ENCODE data around the gene SORL1-AS1.

The SORL1-AS1 gene

GRCh38 chr11:121474680-121475079 is 21.9 kb upstream of the SORL1-AS1 start:
- DNase-seq = no peak

DNA sequence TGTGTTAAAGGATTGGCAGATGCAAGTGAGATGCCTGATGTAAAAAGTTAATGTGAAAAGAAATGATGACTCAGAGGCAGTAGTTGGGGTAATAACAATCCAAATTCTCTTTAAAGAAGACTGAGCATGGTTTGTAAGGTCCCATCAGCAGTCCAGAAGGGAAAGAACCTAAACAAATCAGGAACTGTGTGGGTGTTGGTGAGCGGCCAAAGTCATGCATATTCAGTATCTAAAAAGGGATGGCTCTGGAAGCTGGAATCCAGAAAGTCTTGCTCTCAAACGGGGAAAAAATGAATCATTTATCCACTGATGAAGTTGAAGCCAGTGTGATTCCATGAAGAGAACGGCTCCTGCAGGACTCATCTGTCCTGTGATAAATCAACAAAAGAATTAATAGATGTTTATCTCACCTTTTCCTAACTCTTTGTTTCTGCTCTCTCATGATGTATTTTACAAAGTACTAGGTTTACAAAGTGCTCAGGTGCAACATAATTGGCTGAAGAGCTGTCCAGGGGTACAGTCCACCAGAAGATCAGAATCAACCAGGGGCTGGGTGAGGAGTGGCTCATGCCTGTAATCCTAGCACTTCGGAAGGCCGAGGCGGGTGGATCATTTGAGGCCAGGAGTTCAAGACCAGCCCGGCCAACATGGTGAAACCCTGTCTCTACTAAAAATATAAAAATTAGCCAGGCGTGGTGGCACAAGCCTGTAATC is 20.5 kb upstream of the SORL1-AS1 start:
- no peak for DNase-seq

DNA sequence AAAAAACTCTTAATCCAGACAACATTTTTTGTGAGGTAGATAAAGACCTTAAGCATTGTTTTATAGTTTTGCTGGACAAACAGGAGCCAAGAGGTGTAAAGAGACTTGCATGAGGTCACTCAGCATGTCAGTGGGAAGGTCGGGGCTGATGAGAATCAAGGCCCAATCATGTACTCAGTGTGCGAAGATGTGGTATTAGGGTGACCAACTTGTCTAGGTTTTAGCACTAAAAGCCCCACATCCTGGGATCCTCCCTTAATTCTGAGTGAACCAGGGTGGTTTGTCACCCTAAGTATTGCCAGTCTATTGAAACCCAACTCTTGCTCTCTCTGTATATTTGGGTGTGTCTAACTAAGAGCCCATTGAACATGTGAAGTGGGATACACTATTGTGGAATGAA is 19.5 kb upstream of the SORL1-AS1 start:
- DNase-seq = no peak

DNA sequence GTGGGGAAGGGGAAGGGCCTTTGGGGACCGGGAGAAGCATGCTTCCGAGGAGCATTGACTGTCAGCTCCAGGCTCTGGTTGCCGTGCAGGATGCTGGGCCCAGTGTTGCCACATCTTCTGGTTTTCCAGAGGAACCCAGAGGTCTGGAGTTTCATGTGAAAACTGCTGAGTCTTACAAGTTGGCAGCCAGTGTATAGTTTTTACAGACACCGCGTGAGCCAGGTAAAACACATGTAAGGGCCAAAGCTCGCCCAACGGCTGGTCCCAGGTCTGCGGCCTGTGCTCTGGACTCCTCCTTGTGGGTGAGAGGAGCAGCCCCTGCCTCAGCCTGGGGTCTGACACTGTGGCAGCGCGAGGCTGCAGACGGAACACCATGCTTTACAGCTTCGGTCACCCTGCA is 18.4 kb upstream of the SORL1-AS1 start:
- DNase-seq = no peak

DNA sequence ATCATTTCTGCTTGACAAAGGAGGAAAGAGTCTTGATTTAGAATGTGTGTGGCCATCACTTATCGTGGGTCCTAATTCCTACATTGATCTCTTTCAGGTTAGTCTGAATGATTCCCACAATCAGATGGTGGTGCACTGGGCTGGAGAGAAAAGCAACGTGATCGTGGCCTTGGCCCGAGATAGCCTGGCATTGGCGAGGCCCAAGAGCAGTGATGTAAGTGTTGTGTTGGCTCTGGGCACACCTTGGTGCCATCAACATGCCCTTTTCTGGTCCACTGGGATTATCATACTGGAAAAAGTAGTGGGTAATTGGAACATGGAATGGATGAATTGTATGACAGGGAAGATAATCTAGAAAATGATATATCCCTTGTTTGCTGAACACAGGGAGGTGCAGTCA is 17.1 kb upstream of the SORL1-AS1 start:
- DNase-seq = no peak

DNA sequence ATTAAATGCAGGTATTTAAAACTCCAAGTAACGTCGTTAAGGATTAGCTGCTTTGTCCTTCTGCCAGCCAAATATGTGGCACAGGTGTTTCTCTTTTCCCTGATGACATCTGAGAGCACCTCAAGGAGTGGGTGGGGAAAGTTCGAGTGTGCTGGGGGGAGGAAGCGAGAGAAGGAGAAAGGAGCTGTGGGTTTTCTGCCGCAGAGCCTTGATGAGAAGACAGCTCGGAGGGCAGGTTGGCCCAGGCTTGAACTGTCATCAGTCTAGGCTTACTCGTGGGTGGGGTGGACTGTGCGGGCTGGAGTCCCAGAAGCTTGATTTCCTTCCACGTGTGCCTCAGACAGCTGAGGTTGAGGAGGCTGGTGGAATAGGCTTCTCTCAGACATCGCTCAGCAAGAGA is 15.2 kb upstream of the SORL1-AS1 start:
- DNase-seq = no peak

- no peak for DNase-seq
Measured at GRCh38 chr11:121467471-121467870, 14.7 kb upstream of the SORL1-AS1 start.

DNA sequence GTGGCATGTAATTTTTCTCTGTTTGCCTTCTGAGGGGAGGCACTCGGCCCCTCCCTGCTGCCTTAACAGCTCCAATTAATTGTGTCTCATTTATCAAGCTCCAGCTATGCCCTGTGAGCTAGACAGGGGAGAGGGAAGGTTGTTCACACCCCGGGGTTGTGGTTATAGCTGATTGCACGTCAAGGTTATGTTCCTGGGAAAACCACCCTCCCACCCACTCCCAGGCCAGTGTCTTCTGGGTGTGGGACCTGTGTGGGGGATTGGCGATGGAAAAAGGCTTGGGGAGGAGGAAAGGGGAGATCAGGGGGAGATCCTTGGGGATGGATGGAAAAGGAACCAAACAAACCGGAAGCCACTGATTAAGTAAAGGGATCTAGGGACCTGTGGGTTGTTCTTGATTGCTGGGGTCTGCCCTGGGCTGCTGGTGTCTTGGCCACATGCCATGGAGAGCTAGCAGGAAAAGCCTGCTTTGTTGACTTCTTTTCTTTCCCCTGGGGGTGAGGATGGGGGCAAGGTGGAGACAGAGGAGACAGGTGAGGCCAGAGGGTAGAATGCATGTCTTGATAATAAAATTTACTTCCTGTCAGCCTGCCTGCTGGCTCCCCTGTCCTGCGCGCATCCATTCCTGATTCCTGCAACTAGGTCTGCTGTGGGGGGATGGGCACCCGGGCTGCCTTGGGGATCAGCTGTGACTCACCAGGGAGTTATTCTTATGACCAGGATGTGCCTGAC is 13.5 kb upstream of the SORL1-AS1 start:
- no peak for DNase-seq

- no peak for DNase-seq
Measured at GRCh38 chr11:121465709-121466062, 12.9 kb upstream of the SORL1-AS1 start.

- DNase-seq = peak; percentile 49
Measured at GRCh38 chr11:121464352-121464946, 11.7 kb upstream of the SORL1-AS1 start.

- no peak for DNase-seq
Measured at GRCh38 chr11:121463689-121464335, 11.0 kb upstream of the SORL1-AS1 start.

GRCh38 chr11:121461843-121462242 is 9.1 kb upstream of the SORL1-AS1 start:
- no peak for DNase-seq

GRCh38 chr11:121460941-121461514 is 8.3 kb upstream of the SORL1-AS1 start:
- DNase-seq = no peak

DNA sequence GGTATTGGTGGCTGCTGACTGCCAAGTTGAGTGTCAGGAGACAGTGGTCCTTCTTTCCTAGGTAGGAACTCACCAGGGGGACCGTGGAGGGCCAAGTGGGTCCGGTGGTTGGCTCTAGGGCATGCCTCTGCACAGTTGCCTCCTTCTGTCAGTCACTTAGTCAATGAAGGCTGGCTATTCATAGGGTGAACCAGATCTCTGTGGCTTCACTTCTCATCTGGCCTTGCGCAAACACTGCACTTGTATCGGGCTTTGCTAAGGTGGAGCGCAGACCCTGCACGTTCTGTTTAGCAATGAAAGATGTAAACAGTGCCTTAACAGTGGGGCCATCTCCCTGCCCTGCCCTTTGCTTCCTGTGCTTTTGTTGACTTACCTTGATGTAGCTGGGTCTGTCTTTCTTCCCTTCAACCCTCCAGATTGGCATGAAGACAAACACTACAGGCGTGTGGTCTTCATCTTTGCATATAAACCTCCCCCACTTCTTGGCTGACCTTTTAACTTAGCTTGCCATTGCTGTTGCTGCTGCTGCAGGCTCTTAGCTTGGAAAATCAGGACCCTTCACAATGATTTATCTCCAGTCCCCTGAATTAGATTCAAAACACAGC is 6.7 kb upstream of the SORL1-AS1 start:
- no peak for DNase-seq

GRCh38 chr11:121458551-121458950 is 5.8 kb upstream of the SORL1-AS1 start:
- no peak for DNase-seq

- DNase-seq = no peak
Measured at GRCh38 chr11:121456816-121457431, 4.2 kb upstream of the SORL1-AS1 start.

DNA sequence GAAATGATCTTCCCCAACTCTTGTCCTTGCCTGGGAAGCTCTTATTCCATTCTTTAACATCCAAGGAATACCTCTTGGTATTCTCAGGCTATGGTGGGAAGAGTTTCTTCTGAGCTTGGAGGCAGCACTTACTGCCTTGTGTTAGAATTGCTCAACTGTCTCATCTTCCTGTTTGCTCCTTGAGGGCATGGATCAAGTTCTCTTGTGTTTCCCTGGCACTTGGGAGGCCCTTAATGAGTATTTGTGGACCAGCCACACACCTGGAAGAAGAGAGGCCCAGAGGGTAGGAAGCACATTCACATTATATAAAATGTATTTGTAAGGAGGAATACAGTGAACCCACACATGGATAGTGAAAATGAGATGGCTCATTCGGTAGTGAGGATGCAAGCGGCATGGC is 3.4 kb upstream of the SORL1-AS1 start:
- DNase-seq = no peak

DNA sequence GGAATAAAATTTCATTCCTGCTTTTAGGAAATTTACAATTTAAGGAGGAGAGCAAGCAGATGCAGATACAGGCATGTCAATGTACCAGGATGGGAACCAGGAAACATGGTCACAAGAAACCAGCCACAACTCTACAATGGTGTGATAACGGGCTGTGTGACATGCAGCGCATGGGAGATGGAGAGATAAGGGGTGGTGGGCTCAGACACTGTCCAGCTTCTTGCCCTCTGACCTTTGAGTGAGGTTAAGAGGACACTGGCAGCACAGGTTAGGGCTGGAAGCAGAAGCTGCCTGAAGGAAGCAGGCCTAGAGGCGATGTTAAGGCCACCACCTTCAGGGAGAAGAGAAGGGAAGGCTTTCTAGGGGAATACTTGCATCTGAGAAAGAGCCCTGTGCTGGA is 2.3 kb upstream of the SORL1-AS1 start:
- no peak for DNase-seq

GRCh38 chr11:121453589-121454299 is 977 bp upstream of the SORL1-AS1 start:
- DNase-seq = no peak

- DNase-seq = peak; percentile 50
Measured at GRCh38 chr11:121451986-121452608, 670 bp downstream of the SORL1-AS1 start, which contains the start of gene SORL1. TSS of gene SORL1 (plus strand) at chr11:121452314. CDS start at chr11:121452332, 18 bp downstream.
